ENCODE results near the gene USO1.
A peak's percentile ranks its signal among the peaks of the same experiment; 100 is the strongest.

USO1 gene

GRCh38 chr4:75845992-75846391 lies 121.6 kb downstream of the USO1 start:
- no peak for DNase-seq (ENCODE audit: low spot score)

GRCh38 chr4:75848171-75848760 lies 123.9 kb downstream of the USO1 start:
- peak; percentile 52 for DNase-seq (ENCODE audit: low spot score)

GRCh38 chr4:75848891-75849290 lies 124.5 kb downstream of the USO1 start:
- no peak for DNase-seq (ENCODE audit: low spot score)

- no peak for DNase-seq (ENCODE audit: low spot score)
These were observed 125.1 kb downstream of the USO1 start for GRCh38 chr4:75849461-75849860.

- DNase-seq (ENCODE audit: low spot score): no peak
These were observed 134.3 kb downstream of the USO1 start for GRCh38 chr4:75858721-75859120.

- DNase-seq (ENCODE audit: low spot score): no peak
These were observed 136.2 kb downstream of the USO1 start for GRCh38 chr4:75860606-75861005.

Measured in ecto neural progenitor cell (in vitro differentiated cells).